CD14-positive monocyte (primary cell): ENCODE measurements around the gene RFLNA. TPM values are rescaled to one million over a fixed set of nuclear protein-coding genes. Genes with fewer than 3 reads are reported as not detected.

Experiments used
- DNase-seq, 3 donors: peaks; one replicate each; pipeline ENCODE4 v3.0.0-alpha.2; 2011 to 2022
- H2AFZ ChIP-seq: 2 replicates; pipeline ENCODE4 v1.6.0; 2012; ENCODE audit warnings: mild to moderate bottlenecking, low read depth, low read length, inconsistent platforms; ENCODE audit not compliant: insufficient read depth, poor library complexity, severe bottlenecking
- H3K27ac ChIP-seq, 2 donors: 1 replicate in 1 of 2; 2 replicates in 1 of 2; pipeline ENCODE4 v1.5.1; 2012 to 2013; ENCODE audit warnings: low read length in 2 of 2, control low read depth in 1 of 2, inconsistent platforms in 1 of 2, low read depth in 1 of 2, mild to moderate bottlenecking in 1 of 2
- H3K27me3 ChIP-seq, 2 donors: one replicate each; pipeline versions ENCODE4 v1.6.0 to v1.6.1; 2011 to 2013; ENCODE audit warnings: low read length in 2 of 2; ENCODE audit not compliant: control insufficient read depth in 2 of 2, insufficient read depth in 2 of 2
- H3K36me3 ChIP-seq, 2 donors: replicated peaks in 1 of 2; 1 replicate in 1 of 2; 2 replicates in 1 of 2; pipeline versions ENCODE4 v1.5.1 to v1.6.1; 2012 to 2013; ENCODE audit warnings: low read length in 2 of 2, control low read depth in 1 of 2, inconsistent platforms in 1 of 2, mild to moderate bottlenecking in 1 of 2; ENCODE audit not compliant: insufficient read depth in 2 of 2, control insufficient read depth in 1 of 2
- H3K4me1 ChIP-seq, 2 donors: 1 replicate in 1 of 2; 2 replicates in 1 of 2; pipeline versions ENCODE4 v1.5.1 to v1.6.1; 2012 to 2013; ENCODE audit warnings: low read length in 2 of 2, control low read depth in 1 of 2, inconsistent platforms in 1 of 2, mild to moderate bottlenecking in 1 of 2, moderate library complexity in 1 of 2; ENCODE audit not compliant: insufficient read depth in 2 of 2, control insufficient read depth in 1 of 2
- H3K4me2 ChIP-seq: replicated peaks from 2 replicates; pipeline ENCODE3; 2012; ENCODE audit warnings: low read length, moderate library complexity, mild to moderate bottlenecking; ENCODE audit not compliant: poor library complexity, severe bottlenecking; ENCODE audit errors: extremely low read depth
- H3K4me3 ChIP-seq, 3 experiments: fragments of 200-600 bp in 1 of 3; sonication (generic) in 1 of 3; replicated peaks in 1 of 3; 1 replicate in 2 of 3; 2 replicates in 1 of 3; pipeline ENCODE4 v1.5.1; 2011 to 2013; ENCODE audit warnings: low read length in 3 of 3, mild to moderate bottlenecking in 3 of 3, control low read depth in 2 of 3, low read depth in 2 of 3, inconsistent platforms in 1 of 3, moderate library complexity in 1 of 3
- H3K79me2 ChIP-seq: 2 replicates; pipeline ENCODE4 v1.6.0; 2012; ENCODE audit warnings: mild to moderate bottlenecking, control low read depth, inconsistent platforms, low read length, moderate library complexity; ENCODE audit not compliant: insufficient read depth
- H3K9ac ChIP-seq: 2 replicates; pipeline ENCODE4 v1.6.0; 2017; ENCODE audit warnings: low read length, mild to moderate bottlenecking; ENCODE audit not compliant: insufficient read depth, poor library complexity, severe bottlenecking
- H3K9me3 ChIP-seq, 2 donors: replicated peaks in 1 of 2; 1 replicate in 1 of 2; 2 replicates in 1 of 2; pipeline versions ENCODE4 v1.5.1 to v1.6.1; 2012 to 2013; ENCODE audit warnings: low read length in 2 of 2, control low read depth in 1 of 2; ENCODE audit not compliant: control insufficient read depth in 1 of 2, insufficient read depth in 1 of 2
- H4K20me1 ChIP-seq: 2 replicates; pipeline ENCODE4 v1.6.0; 2012; ENCODE audit warnings: mild to moderate bottlenecking, low read length, control low read depth, moderate library complexity; ENCODE audit not compliant: insufficient read depth
- H3K27ac Mint-ChIP-seq, 7 donors: one replicate each; pipeline ENCODE4 v1.8.0; 2020; ENCODE audit warnings: mild to moderate bottlenecking in 7 of 7, mixed read lengths in 7 of 7, moderate library complexity in 6 of 7, inconsistent platforms in 2 of 7
- H3K27me3 Mint-ChIP-seq, 3 donors: one replicate each; pipeline ENCODE4 v1.8.0; 2021 to 2022; ENCODE audit warnings: low read depth in 3 of 3, mild to moderate bottlenecking in 3 of 3, mixed read lengths in 3 of 3, moderate library complexity in 3 of 3, inconsistent platforms in 1 of 3
- H3K36me3 Mint-ChIP-seq, 2 donors: one replicate each; pipeline ENCODE4 v1.8.0; 2020; ENCODE audit warnings: mixed read lengths in 2 of 2, inconsistent platforms in 1 of 2, mild to moderate bottlenecking in 1 of 2
- H3K4me1 Mint-ChIP-seq: one replicate; pipeline ENCODE4 v1.8.0; 2020; ENCODE audit warnings: mild to moderate bottlenecking, mixed read lengths
- H3K4me3 Mint-ChIP-seq, 2 donors: one replicate each; pipeline ENCODE4 v1.8.0; 2020; ENCODE audit warnings: mild to moderate bottlenecking in 2 of 2, mixed read lengths in 2 of 2, moderate library complexity in 1 of 2
- H3K9me3 Mint-ChIP-seq, 7 donors: one replicate each; pipeline ENCODE4 v1.8.0; 2020 to 2022; ENCODE audit warnings: mixed read lengths in 7 of 7, mild to moderate bottlenecking in 6 of 7, moderate library complexity in 6 of 7, inconsistent platforms in 2 of 7
- CTCF ChIP-seq: fragments of 200-600 bp; IDR thresholded peaks from one replicate; pipeline ENCODE4 v1.8.0; 2022; ENCODE audit warnings: antibody characterized with exemption, mild to moderate bottlenecking
- WGBS: methylation state at CpG from one replicate; pipeline ENCODE4 v1.1.5; 2013; ENCODE audit warnings: missing lambda C conversion rate; ENCODE audit not compliant: insufficient coverage; 5-methylcytosine and 5-hydroxymethylcytosine counted together
- intact Hi-C, 2 donors: fragments of 100-400 bp; cut with micrococcal nuclease; formaldehyde crosslinking; loops; one replicate each; pipeline versions ENCODE4 v1.15.0 to v1.15.1; 2023
- polyA plus RNA-seq, 3 donors: library from polyadenylated mRNA; depleted of rRNA in 1 of 3; unstranded in 2 of 3; stranded (reverse) in 1 of 3; fragments of 300-500 nt in 2 of 3; fragments of >200 nt in 1 of 3; fragmentation: Illumina TruSeq in 2 of 3; gene quantifications; 1 replicate in 2 of 3; 2 replicates in 1 of 3; pipeline ENCODE4 v1.2.3, GENCODE V29; 2012 to 2021

RFLNA gene
- polyA plus RNA-seq, 3 donors: not detected

- Mint-ChIP-seq H3K36me3 (no peaks in the 10 kb centered on the region), H3K27ac (peak overlapping the region in 1 of 7 donors; percentile 17), H3K9me3 (peaks cover 0 to 5% (median 2%) of the 10 kb centered on the region in 7 donors), H3K27me3 (peaks cover 5 to 15% (median 7%) of the 10 kb centered on the region in 3 donors), H3K4me1 (peaks cover 7% of the 10 kb centered on the region), H3K4me3 (no peak overlapping the region)
- Histone ChIP-seq H3K9me3 (no peaks in the 10 kb centered on the region), H3K36me3 (no peaks in the 10 kb centered on the region), H3K27ac (no peak overlapping the region), H2AFZ (no peak overlapping the region), H3K9ac (no peak overlapping the region), H3K4me1 (no peaks in the 10 kb centered on the region), H4K20me1 (no peaks in the 10 kb centered on the region), H3K4me3 (no peak overlapping the region), H3K27me3 (peaks cover 0 to 4% of the 10 kb centered on the region in 2 donors), H3K4me2 (no peak overlapping the region), H3K79me2 (no peaks in the 10 kb centered on the region)
- 11% methylated on average over 12 of the region's 16 CpGs for WGBS
- DNase-seq: no peak
- no peak for TF ChIP-seq CTCF
- intact Hi-C loops: no loop called here
Measured at GRCh38 chr12:124277394-124278241, 17.3 kb upstream of the RFLNA start.

GRCh38 chr12:124278389-124279101, 16.3 kb upstream of the RFLNA start:
- no peaks in the 10 kb centered on the region for H3K79me2 ChIP-seq
- WGBS: 80% methylated on average over 18 of the region's 20 CpGs
- no peak overlapping the region for H2AFZ ChIP-seq
- intact Hi-C loops: no loop called here
- Mint-ChIP-seq H3K4me1 (peaks cover 6% of the 10 kb centered on the region), H3K27ac (peak overlapping the region in 1 of 7 donors; percentile 60), H3K36me3 (no peaks in the 10 kb centered on the region), H3K9me3 (peaks cover 0 to 5% (median 2%) of the 10 kb centered on the region in 7 donors), H3K27me3 (peaks cover 5 to 20% (median 14%) of the 10 kb centered on the region in 3 donors), H3K4me3 (no peak overlapping the region)
- no peak for DNase-seq
- no peak overlapping the region for H3K4me2 ChIP-seq
- no peak for TF ChIP-seq CTCF
- H3K9me3 ChIP-seq: no peaks in the 10 kb centered on the region
- H3K9ac ChIP-seq: no peak overlapping the region
- no peaks in the 10 kb centered on the region for H3K4me1 ChIP-seq
- H4K20me1 ChIP-seq: no peaks in the 10 kb centered on the region
- no peak overlapping the region for H3K4me3 ChIP-seq
- no peaks in the 10 kb centered on the region for H3K36me3 ChIP-seq
- H3K27me3 ChIP-seq: peaks cover 0 to 4% of the 10 kb centered on the region in 2 donors
- no peak overlapping the region for H3K27ac ChIP-seq
